ENCODE results near the gene TPM1. TPM values are rescaled to one million over a fixed set of nuclear protein-coding genes. Genes with fewer than 3 reads are reported as not detected.
"Not testable (repeated sequence)": the region's sequence is repeated elsewhere in the genome, so short reads cannot be mapped to it uniquely, and the experiment has no call there.

Gene TPM1
- 1,000 to 10,000 TPM; 1,343 to 1,694 TPM for total RNA-seq
- long read RNA-seq, donor 1, transcript TPM1-201 (9 exons, 1,670 nt): major isoform, 641 of 948 reads
- long read RNA-seq, donor 1, transcript TPM1-220 (9 exons, 977 nt): minor isoform, 53 of 948 reads
- long read RNA-seq, donor 1, transcript TPM1-206 (9 exons, 1,717 nt): minor isoform, 9 of 948 reads
- long read RNA-seq, donor 1, transcript TPM1-219 (9 exons, 933 nt): minor isoform, 27 of 948 reads
- long read RNA-seq, donor 1, partial matches to known transcripts: 131 of 948 reads
- long read RNA-seq, donor 1, other reads (novel, unspliced or antisense): 71 of 948 reads
- long read RNA-seq, donor 2, transcript TPM1-206 (9 exons, 1,717 nt): minor isoform, 59 of 6,384 reads
- long read RNA-seq, donor 2, transcript TPM1-220 (9 exons, 977 nt): minor isoform, 521 of 6,384 reads
- long read RNA-seq, donor 2, transcript TPM1-201 (9 exons, 1,670 nt): major isoform, 4,528 of 6,384 reads
- long read RNA-seq, donor 2, transcript TPM1-219 (9 exons, 933 nt): minor isoform, 179 of 6,384 reads
- long read RNA-seq, donor 2, partial matches to known transcripts: 663 of 6,384 reads
- long read RNA-seq, donor 2, other reads (novel, unspliced or antisense): 343 of 6,384 reads

DNA sequence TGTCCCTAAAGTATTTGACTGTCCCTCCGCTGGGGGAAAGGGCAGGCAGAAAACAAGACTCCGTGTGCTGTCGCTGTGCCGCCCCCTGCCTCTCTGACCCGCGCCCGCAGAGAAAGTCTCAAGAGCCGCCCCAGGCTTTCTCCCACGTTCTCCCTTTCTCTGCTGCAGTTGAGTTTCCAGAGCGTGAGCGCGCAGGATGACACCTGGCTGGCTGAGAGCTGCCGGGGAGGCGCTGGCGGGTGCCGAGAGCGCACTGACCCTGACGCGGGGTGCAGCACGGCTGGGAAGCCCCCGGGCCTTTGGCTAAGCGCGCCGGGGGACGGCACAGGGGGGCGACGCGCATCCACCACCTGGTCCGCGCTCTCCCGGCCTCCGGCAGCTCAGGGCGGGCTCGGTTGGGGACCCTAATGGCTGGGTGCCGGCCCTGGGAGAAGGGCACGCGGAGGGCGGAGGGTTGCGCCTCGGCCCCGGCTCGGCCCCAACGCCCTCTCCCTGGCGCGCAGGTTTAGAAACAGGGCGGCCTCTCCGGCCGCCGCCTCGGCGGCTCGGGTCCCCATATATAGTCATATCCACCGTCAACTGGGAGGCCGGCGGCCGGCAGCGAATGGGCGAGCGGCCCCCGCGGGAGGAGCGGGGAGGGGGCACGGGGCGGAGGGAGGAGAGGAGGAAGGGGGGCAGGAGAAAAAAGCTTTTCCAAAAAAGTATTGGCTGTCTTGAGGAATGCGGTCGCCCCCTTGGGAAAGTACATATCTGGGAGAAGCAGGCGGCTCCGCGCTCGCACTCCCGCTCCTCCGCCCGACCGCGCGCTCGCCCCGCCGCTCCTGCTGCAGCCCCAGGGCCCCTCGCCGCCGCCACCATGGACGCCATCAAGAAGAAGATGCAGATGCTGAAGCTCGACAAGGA is at the start of gene TPM1:
Gene TPM1, plus strand, starts transcription at position 774 of the 903 bp plus-strand sequence. Its CDS starts 83 bp downstream, at position 857.
- intact Hi-C loops (cut with DNase I): loop anchor here in 1 of 2 donors (5.0 kb wide), 1 partner anchor 195 kb away; no protein-coding TSS in a partner anchor
- peak; percentile 96 for DNase-seq (ENCODE audit: low spot score)

DNA sequence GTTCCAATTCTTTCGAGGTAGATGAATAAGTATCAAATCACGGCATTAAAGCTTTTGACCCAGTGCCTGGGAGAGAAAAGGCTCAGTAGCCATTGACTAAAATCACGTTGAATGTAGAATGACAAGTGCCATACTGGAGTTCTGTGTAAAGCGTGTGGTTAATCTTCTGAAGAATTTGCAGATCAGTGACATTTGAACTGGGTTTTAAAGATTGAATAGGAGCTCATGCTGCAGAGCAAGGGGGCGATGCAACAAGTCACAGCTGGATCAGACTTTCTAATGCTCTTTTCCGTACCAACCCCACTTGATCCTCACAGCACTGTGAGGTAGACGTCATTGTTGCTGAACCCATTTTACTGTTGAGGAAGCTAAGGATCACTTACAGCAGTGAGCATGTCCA is 49.5 kb upstream of the TPM1 start:
- intact Hi-C loops (cut with DNase I): no loop called here
- DNase-seq (ENCODE audit: low spot score): no peak

DNA sequence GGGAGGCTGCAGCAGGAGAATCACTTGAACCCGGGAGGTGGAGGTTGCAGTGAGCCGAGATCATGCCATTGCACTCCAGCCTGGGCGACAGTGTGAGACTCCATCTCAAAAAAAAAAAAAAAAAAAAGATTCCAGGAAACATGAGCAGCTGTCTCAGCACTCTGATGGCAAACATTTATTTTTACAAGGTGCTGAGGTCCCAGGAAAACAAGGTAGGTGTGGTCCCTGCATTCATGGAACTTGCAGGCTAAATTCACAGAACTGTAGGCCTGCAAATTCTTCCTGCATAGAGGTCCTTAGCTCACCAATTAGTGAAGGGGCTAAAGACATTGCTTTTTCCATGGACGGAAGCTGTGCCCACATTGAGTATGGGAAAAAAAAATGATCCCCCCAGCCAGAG is 48.9 kb upstream of the TPM1 start:
- intact Hi-C loops (cut with DNase I); DNase-seq (ENCODE audit: low spot score): not testable (repeated sequence)

DNA sequence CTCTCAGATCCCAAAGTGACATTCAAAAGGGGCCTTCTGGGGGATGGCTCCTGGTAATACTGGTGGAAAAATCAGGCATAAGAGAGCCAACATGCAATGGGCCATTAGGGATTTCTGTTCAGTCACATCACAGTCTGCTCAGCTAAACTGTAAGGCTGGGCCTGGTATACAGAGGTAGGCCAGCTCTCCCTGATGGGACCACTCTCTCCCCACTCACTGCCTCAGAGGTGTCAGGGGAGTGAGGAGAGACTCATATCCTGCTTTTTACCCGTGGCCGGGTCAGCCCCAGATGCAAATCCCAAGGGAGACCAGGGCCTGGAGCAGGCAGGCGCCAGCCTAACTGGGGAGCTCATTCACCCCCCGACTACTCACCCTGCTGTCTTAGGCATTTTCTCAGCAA is 48.1 kb upstream of the TPM1 start:
- DNase-seq (ENCODE audit: low spot score): no peak
- intact Hi-C loops (cut with DNase I): no loop called here

DNA sequence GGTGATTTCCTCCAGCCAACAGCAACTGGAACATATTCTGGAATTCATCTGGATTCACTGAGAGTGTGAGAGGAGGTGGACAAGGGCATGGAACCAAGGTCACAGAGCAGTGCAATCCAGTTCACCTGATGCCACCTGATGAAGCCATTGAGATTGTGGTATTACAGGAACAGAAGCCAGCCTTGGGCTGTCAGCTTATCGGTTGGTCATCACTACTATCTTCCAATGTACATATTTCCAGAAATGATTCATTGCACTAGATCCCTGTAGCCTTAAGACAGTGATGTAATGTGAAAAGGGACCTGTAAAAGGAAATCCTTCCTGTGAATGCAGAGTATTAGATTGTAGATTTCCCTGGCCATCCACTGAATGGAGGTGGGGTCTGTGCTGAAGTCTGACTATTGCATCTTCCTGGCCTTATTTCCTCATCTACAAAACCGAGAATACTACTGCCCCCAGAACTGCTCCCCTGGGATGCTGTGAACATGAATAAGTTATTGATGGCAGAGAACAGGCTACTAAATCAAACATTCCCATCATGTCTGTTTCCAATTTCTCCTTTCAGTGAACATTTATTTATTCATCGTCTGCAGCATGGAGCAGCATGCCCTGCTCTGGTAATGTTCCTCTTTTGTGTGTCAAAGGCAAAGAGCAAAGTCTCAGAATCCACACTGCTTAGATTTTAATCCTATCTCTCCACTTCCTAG is 47.4 kb upstream of the TPM1 start:
- intact Hi-C loops (cut with DNase I): no loop called here
- no peak for DNase-seq (ENCODE audit: low spot score)

DNA sequence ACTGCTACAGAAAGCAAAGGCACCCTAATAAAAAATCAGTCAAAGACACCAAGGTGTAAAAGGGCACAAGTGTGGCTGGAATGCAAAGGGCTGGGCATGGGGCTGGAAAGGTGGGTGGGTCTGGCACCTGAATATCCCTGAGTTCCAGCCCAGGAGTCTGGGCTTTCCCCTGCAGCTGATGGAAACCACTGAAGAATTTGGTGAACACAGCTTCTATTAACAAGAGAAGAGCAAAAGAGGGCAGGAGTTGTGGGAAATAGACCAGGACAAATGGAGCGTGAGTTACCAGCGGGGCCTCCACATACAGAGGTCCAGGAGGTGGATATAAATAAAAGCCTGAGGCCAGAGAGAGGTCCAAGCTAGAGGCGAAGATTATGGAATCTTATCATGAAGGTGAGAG is 45.1 kb upstream of the TPM1 start:
- DNase-seq (ENCODE audit: low spot score): no peak
- intact Hi-C loops (cut with DNase I): no loop called here

DNA sequence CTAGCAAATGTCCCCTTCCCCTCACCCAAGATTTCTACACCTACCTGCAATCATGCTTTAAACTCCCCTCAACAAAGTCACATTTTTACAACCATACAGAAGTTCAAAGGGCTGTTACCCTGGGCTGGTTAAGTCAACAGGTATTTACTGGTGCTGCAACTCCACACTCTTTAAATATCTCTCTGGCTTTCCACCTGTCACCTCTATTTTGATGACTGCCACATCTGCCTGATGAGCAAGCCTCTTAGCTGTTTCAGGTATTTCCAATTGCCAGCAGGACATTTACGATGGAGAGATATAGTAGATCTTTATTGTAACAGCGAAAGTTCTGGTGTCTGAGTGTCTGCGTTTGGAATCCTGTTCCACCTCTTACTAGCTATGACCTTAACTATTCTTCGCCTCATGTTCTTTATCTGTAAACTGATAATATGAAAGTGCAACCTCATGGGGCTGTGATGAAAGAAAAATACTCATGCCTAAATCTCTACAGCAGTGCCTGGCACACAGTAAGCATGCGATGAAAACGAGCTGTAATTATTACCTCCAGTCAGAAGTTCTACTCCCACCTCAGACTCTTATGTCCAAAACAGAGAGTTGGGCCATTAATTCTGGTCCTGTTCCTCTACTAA is 44.2 kb upstream of the TPM1 start:
- intact Hi-C loops (cut with DNase I): no loop called here
- no peak for DNase-seq (ENCODE audit: low spot score)

DNA sequence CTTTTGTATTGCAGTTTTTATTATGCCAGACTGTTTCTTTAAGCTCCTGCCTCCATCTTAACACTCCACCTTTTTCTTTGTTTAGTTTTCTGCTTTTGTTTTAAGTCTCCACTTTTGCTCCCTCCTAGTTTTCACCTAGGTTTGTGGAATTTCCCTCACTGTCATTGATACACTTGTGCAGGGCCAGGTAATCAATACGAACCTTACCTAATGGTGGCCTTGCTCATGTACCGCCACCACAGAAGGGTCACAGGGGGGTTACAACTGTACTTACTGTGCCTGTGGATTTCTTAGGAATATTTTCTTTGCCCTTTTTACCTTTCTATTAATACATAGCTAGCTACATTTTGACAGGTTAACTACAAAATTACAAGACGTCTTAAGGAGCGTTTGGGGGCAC is 43.4 kb upstream of the TPM1 start:
- no peak for DNase-seq (ENCODE audit: low spot score)
- intact Hi-C loops (cut with DNase I): no loop called here

DNA sequence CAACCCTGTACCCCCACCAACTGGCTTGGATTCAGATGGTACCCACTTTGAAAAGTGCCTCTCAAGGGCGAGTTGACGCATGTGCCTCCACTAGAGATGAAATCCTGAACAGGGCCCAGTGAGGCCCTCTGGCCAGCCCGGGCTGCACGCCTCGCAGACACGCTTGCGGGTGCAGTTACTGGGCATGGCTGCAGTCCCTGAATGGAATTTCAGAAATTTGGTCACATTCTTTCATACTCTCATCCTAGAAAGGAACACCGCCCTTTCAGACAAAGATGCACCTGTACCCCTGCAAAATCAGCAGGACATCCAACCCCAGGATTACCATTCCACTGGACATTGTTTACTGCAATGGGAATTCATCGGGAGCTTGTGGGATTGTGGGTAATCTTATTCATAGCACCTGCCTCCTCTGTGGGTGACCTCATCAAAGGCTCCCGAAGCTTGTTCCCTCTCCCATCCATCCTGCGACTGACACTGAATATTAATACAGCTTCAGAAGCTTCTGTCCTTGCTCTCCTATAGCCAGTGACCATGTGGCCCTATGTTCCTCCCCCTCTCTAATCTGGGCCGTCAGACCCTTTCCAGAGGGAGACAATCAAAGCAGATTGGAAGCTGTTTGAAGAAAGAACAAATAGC is 42.5 kb upstream of the TPM1 start:
- intact Hi-C loops (cut with DNase I): no loop called here
- DNase-seq (ENCODE audit: low spot score): no peak

DNA sequence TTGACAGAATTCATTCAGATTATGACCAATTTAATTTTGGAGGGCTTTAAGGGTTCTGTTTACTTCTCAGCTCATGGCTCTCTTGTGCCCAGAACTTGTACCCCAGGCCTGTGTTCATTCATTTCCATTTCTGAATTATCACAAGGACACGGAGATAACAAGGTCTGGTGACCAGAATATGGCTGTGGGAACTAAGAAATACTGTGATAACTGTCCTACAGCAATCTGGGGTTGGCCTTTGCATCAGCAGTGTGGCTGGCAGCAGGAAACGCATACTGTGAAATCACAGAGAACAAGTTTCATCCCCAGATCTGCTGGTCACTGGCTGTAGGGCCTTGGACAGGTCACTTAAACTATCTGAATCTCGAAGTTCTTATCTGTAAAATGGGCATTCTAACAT is 41.8 kb upstream of the TPM1 start:
- no peak for DNase-seq (ENCODE audit: low spot score)
- intact Hi-C loops (cut with DNase I): no loop called here

DNA sequence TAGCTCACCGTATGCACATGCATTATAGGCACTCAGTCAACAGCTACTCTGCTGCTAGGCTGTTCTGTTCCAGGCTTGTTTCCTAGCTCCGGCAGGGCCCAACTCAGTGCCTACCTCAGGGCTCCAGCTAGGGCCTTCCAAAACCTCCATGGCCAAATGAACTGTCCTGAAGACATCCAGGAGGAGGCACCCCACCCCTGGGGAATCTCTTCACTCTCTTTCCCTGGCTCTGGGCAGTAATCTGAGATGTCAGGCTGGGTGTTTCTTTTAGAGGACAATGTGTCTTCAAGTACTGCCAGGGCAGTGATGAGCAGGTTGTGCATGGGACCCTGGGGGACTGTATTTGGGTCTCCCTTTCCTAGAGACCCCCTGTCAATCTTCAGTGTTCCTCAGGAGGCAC is 38.3 kb upstream of the TPM1 start:
- intact Hi-C loops (cut with DNase I): no loop called here
- no peak for DNase-seq (ENCODE audit: low spot score)

DNA sequence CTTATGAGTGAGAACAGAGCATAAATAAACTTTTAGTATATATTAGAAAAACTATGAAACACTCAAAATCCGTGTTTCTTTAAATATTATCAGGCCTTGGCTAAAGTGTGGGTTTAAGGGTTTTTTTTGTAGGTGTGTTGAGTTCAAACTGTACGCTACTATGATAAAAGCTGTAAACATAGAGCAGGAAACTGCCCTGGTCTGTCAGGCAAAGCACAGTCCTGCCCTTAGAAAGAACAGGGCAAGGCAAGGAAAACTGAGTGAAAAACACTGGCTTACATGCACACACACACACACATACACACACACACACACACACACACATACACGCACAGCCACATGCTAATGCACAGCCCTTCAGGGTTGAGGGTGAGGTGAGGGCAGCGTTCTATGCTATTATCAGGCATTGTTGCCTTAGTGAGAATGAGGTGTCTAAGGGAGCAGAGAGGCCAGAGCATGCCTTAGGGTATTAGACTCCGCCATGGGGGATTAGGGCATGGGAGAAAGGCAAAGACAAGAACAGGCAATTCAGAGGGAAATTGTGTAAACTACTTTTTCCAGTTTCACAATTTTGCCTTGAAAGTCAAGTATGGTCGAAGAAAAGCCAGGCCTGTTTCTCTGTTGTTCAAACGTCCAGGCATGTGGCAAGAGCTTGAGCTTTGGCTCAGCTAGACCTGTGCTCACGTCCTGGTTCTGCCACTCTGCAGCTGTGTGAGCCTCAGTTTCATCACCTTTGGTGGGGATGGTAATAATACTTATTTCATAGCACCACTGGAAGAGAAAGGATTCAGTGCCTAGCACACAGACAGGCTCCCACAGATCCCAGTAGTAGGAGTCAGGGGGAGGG is 36.3 kb upstream of the TPM1 start:
- DNase-seq (ENCODE audit: low spot score): no peak
- intact Hi-C loops (cut with DNase I): no loop called here

DNA sequence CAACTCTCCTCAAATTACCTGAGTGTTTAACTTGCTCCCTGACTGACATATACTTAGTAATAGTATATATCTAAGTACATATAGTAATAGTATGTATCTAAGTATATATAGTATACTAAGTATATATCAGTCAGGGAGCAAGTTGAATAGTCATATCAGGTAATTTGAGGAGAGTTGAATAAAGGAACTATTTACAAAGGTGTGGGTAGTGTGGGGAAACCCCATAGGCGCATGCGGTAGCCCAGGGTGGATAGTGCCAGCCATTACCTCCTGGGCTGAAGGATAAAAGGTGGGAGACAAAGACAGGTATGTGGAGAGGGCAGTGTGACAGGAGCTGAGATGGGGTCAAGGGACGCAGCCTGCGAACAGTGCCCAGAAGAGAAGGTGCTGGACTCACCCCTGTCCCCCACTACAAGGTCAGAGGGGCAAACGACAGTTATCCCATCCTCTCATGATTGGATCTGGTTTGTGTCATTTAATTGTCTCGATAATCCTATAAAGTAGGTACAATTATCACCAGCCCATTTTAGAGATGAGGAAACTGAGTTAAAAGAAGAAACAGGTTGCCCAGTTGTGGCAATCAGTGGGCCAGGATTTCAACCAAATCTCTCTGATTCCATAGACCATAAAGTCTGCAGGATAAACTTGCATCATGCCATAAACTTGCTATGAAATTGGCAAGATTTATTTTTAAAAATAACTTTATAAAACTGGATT is 34.1 kb upstream of the TPM1 start:
- DNase-seq (ENCODE audit: low spot score): no peak
- intact Hi-C loops (cut with DNase I): no loop called here

DNA sequence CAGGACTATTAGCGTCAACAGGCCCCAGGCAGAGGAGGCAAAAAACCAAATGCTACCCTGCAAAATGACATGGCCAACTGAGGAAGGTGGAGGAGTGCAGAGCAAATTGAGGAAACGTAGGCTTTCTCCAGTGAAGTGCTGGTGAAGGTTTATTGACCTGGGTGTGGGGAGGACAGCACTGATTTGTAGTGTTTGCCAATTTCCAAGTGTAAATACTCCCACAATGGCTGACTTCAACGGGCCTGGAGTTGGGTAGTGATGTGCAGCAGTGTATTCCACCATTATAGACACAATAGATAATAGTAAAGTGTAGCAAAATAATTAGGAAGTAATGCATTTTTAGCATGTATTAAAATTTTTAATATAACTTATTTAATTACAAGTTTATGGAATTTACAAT is 32.2 kb upstream of the TPM1 start:
- intact Hi-C loops (cut with DNase I): no loop called here
- no peak for DNase-seq (ENCODE audit: low spot score)

DNA sequence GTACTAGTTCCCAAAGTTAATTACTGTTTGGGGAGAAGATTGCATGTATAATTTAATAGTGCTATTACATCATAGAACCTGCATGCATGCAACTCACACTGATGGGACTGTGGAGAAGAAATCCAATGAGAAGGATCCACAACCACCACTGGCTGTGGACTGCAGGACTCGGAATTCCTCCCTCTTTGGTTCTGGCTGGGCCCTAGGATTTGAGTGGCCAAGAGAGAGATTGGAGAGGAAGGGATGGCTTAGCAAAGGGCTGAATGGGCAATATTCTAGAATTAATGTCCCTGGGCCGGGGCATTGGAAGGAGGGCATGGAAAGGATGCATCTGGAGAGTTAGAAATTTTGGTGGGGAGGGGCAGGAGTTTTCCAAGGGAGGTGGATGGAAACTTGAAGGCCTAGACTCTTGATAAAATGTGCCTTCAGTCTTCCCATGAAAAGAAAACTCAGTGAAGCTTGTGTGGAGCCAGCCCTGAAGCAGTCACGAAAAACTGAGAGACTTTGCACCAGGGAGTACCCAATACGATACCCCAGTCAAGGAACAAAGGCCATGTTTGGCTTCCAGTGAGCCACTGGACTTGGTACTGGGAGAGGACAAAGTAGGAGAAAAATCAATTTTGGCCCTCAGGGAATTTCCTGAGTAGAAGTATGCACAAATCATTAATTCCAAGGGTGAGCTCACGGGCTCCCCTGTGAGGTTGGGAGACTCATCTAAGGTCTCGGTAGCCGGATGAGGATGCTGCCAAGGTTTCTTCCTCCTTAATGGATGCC is 31.4 kb upstream of the TPM1 start:
- DNase-seq (ENCODE audit: low spot score): no peak
- intact Hi-C loops (cut with DNase I): no loop called here

DNA sequence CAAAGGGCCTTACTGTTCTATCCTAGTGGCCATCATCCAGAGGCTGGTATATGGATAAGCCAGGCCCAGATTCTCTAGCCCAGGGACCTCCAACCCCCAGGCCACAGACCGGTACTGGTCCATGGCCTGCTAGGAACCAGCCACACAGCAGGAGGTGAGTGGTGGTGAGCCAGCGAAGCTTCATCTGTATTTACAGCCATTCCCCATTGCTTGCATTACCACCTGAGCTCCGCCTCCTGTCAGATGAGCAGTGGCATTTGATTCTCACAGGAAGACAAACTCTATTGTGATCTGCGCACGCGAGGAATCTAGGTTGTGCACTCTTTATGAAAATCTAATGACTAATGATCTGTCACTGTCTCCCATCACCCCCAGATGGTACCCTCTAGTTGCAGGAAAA is 30.1 kb upstream of the TPM1 start:
- no peak for DNase-seq (ENCODE audit: low spot score)
- intact Hi-C loops (cut with DNase I): no loop called here
